ENCODE data around the gene SND1. TPM values are rescaled to one million over a fixed set of nuclear protein-coding genes. Genes with fewer than 3 reads are reported as not detected.

The SND1 gene
- total and polyA plus RNA-seq, 2 donors (not counting 3 experiments of a cell fraction or from before 2014, with no cell fraction given) = 116 to 249 TPM

GRCh38 chr7:127890726-127891125, 238.7 kb downstream of the SND1 start:
- Histone ChIP-seq H3K4me1 (ENCODE audit: control insufficient read depth, extremely low read depth, insufficient read depth, low read length) (peaks cover 18% of the 10 kb centered on the region), H3K79me2 (ENCODE audit: control insufficient read depth, insufficient read depth, low read length) (peaks cover 15% of the 10 kb centered on the region), H3K9me1 (replicated peaks; ENCODE audit: control insufficient read depth, extremely low read depth, insufficient read depth, low read length) (no peaks in the 10 kb centered on the region), H3K9ac (replicated peaks; ENCODE audit: extremely low read depth, insufficient read depth, low read length) (no peak overlapping the region), H3K27ac (ENCODE audit: insufficient read depth, low read depth, low read length) (no peak overlapping the region), H3K4me2 (ENCODE audit: insufficient read depth, low read length) (no peak overlapping the region), H3K4me3 (replicated peaks in 1 of 3; ENCODE audit: insufficient read depth in 1 of 3, low read depth in 1 of 3, low read length in 3 of 3) (no peak overlapping the region), H4K20me1 (replicated peaks; ENCODE audit: control insufficient read depth, extremely low read depth, insufficient read depth, low read length) (no peaks in the 10 kb centered on the region), H3K9me3 (replicated peaks; ENCODE audit: control insufficient read depth, insufficient read depth, low read length) (no peaks in the 10 kb centered on the region), H3K36me3 (ENCODE audit: control insufficient read depth in 2 of 2, extremely low read depth in 1 of 2, insufficient read depth in 2 of 2, low read length in 2 of 2) (peaks cover 3 to 10% of the 10 kb centered on the region in 2 experiments), H3K27me3 (ENCODE audit: control insufficient read depth in 2 of 2, insufficient read depth in 2 of 2, low read length in 2 of 2) (no peaks in the 10 kb centered on the region), H2AFZ (ENCODE audit: low read depth, low read length) (no peak overlapping the region)
- intact Hi-C loops (cut with micrococcal nuclease) (no loop called here), dilution Hi-C loops (cut with MboI; ENCODE audit: extremely low pct_ligation_motif_present, low sequenced_read_pairs) (no loop called here)
- BruUV-seq (replicated peaks) = no TSS peak
- ChIA-PET POLR2A (no interaction called here), CTCF (interaction anchor here (0.6 to 1.9 kb wide), 2 partner anchors 88 to 182 kb away, joined by 4 read pairs; no protein-coding TSS in a partner anchor)
- FAIRE-seq (no peak), DNase-seq (ENCODE audit: low read depth, low spot score) (no peak)
- no peak for TF ChIP-seq JUN (IDR thresholded peaks at IDR 0.05; ENCODE audit: borderline replicate concordance, insufficient read depth, insufficient read length, low read depth)
- no peak for TF ChIP-seq POLR2AphosphoS5 (IDR thresholded peaks at IDR 0.05; ENCODE audit: insufficient read depth, low read depth, low read length)
- no peak for TF ChIP-seq CTCF (IDR thresholded peaks at IDR 0.05; ENCODE audit: extremely low read depth in 1 of 2, insufficient read depth in 1 of 2, low read depth in 1 of 2, low read length in 2 of 2)
- no peak for TF ChIP-seq POLR2A (IDR thresholded peaks at IDR 0.05; ENCODE audit: low read depth, low read length)
- no peak for TF ChIP-seq MYC (IDR thresholded peaks at IDR 0.05; ENCODE audit: low read depth, low read length)
- TF ChIP-seq GATA2 (IDR thresholded peaks at IDR 0.05; ENCODE audit: insufficient read depth, insufficient read length, low read depth, low read length) = no peak
- TF ChIP-seq, protein P1, sequence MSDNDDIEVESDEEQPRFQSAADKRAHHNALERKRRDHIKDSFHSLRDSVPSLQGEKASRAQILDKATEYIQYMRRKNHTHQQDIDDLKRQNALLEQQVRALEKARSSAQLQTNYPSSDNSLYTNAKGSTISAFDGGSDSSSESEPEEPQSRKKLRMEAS (IDR thresholded peaks at IDR 0.05; ENCODE audit: insufficient read depth, insufficient read length) = no peak
- no peak for TF ChIP-seq EZH2 (IDR thresholded peaks at IDR 0.05; ENCODE audit: borderline replicate concordance, low read depth, low read length, severe bottlenecking)
- no peak for TF ChIP-seq FOS (IDR thresholded peaks at IDR 0.05; ENCODE audit: borderline replicate concordance, insufficient read depth, low read length)

All from endothelial cell of umbilical vein (primary cell).